Measurements from ENCODE around the gene MAP3K13. TPM values are rescaled to one million over a fixed set of nuclear protein-coding genes. Genes with fewer than 3 reads are reported as not detected.
"Not testable (repeated sequence)": the region's sequence is repeated elsewhere in the genome, so short reads cannot be mapped to it uniquely, and the experiment has no call there.

The MAP3K13 gene
- total RNA-seq, 2 donors from 2014 or later = 10.1 to 15.4 TPM

GRCh38 chr3:185421577-185422232 is 58.8 kb downstream of the MAP3K13 start:
- DNase-seq (ENCODE audit: low spot score) = no peak
- H3K36me3 Mint-ChIP-seq = no peaks in the 10 kb centered on the region
- no peaks in the 10 kb centered on the region for H3K9me3 Mint-ChIP-seq
- H3K27ac Mint-ChIP-seq = no peak overlapping the region
- peaks cover 0 to 4% of the 10 kb centered on the region in 2 donors for H3K4me1 Mint-ChIP-seq (ENCODE audit: low read depth in 2 of 2)
- H3K4me3 Mint-ChIP-seq = no peak overlapping the region
- no peak for ATAC-seq
- H3K27me3 Mint-ChIP-seq = peaks cover 14 to 22% of the 10 kb centered on the region in 2 donors

GRCh38 chr3:185422677-185423076 is 59.7 kb downstream of the MAP3K13 start:
- no peaks in the 10 kb centered on the region for H3K36me3 Mint-ChIP-seq
- H3K27ac Mint-ChIP-seq = no peak overlapping the region
- H3K9me3 Mint-ChIP-seq = no peaks in the 10 kb centered on the region
- DNase-seq (ENCODE audit: low spot score) (no peak), ATAC-seq (no peak)
- no peak overlapping the region for H3K4me3 Mint-ChIP-seq
- H3K27me3 Mint-ChIP-seq = peaks cover 15 to 22% of the 10 kb centered on the region in 2 donors
- H3K4me1 Mint-ChIP-seq (ENCODE audit: low read depth in 2 of 2) = peaks cover 0 to 4% of the 10 kb centered on the region in 2 donors

GRCh38 chr3:185423178-185423577 is 60.2 kb downstream of the MAP3K13 start:
- Mint-ChIP-seq H3K9me3 (no peaks in the 10 kb centered on the region), H3K36me3 (no peaks in the 10 kb centered on the region), H3K4me1 (ENCODE audit: low read depth in 2 of 2) (peaks cover 0 to 4% of the 10 kb centered on the region in 2 donors), H3K27me3 (peaks cover 15 to 22% of the 10 kb centered on the region in 2 donors), H3K27ac (no peak overlapping the region), H3K4me3 (no peak overlapping the region)
- DNase-seq (ENCODE audit: low spot score) (no peak), ATAC-seq (peak; percentile 51 to 59)

- DNase-seq (ENCODE audit: low spot score) (no peak), ATAC-seq (no peak)
- no peak overlapping the region for H3K4me3 Mint-ChIP-seq
- H3K9me3 Mint-ChIP-seq = no peaks in the 10 kb centered on the region
- H3K36me3 Mint-ChIP-seq = no peaks in the 10 kb centered on the region
- H3K27me3 Mint-ChIP-seq = peaks cover 15 to 22% of the 10 kb centered on the region in 2 donors
- H3K27ac Mint-ChIP-seq = no peak overlapping the region
- H3K4me1 Mint-ChIP-seq (ENCODE audit: low read depth in 2 of 2) = peaks cover 0 to 4% of the 10 kb centered on the region in 2 donors
These were observed 61.5 kb downstream of the MAP3K13 start for GRCh38 chr3:185424435-185424834.

- Mint-ChIP-seq H3K36me3 (no peaks in the 10 kb centered on the region), H3K9me3 (no peaks in the 10 kb centered on the region), H3K27ac (no peak overlapping the region), H3K4me3 (no peak overlapping the region), H3K4me1 (ENCODE audit: low read depth in 2 of 2) (no peaks in the 10 kb centered on the region), H3K27me3 (peaks cover 3 to 4% of the 10 kb centered on the region in 2 donors)
- ATAC-seq = no peak
- DNase-seq (ENCODE audit: low spot score) = no peak
These were observed 67.4 kb downstream of the MAP3K13 start for GRCh38 chr3:185430375-185430774.

GRCh38 chr3:185439745-185440466 is 77.0 kb downstream of the MAP3K13 start:
- Mint-ChIP-seq H3K36me3 (no peaks in the 10 kb centered on the region), H3K9me3 (no peaks in the 10 kb centered on the region), H3K27ac (no peak overlapping the region), H3K27me3 (peaks cover 7 to 25% of the 10 kb centered on the region in 2 donors), H3K4me3 (no peak overlapping the region), H3K4me1 (ENCODE audit: low read depth in 2 of 2) (no peaks in the 10 kb centered on the region)
- ATAC-seq = no peak
- no peak for DNase-seq (ENCODE audit: low spot score)

- ATAC-seq (no peak), DNase-seq (ENCODE audit: low spot score) (no peak)
- Mint-ChIP-seq H3K4me3 (no peak overlapping the region), H3K27ac (no peak overlapping the region), H3K36me3 (no peaks in the 10 kb centered on the region), H3K9me3 (no peaks in the 10 kb centered on the region), H3K27me3 (peaks cover 10 to 24% of the 10 kb centered on the region in 2 donors), H3K4me1 (ENCODE audit: low read depth in 2 of 2) (no peaks in the 10 kb centered on the region)
These were observed 79.1 kb downstream of the MAP3K13 start for GRCh38 chr3:185442031-185442430.

GRCh38 chr3:185444329-185444728 is 81.4 kb downstream of the MAP3K13 start:
- no peak overlapping the region for H3K4me3 Mint-ChIP-seq
- DNase-seq (ENCODE audit: low spot score) = no peak
- H3K4me1 Mint-ChIP-seq (ENCODE audit: low read depth in 2 of 2) = no peaks in the 10 kb centered on the region
- no peak overlapping the region for H3K27ac Mint-ChIP-seq
- H3K9me3 Mint-ChIP-seq = no peaks in the 10 kb centered on the region
- H3K27me3 Mint-ChIP-seq = peaks cover 7 to 14% of the 10 kb centered on the region in 2 donors
- H3K36me3 Mint-ChIP-seq = no peaks in the 10 kb centered on the region
- ATAC-seq = no peak

GRCh38 chr3:185448107-185448506 is 85.2 kb downstream of the MAP3K13 start:
- Mint-ChIP-seq H3K4me3 (no peak overlapping the region), H3K9me3 (no peaks in the 10 kb centered on the region), H3K27me3 (peaks cover 0 to 2% of the 10 kb centered on the region in 2 donors), H3K36me3 (no peaks in the 10 kb centered on the region), H3K4me1 (ENCODE audit: low read depth in 2 of 2) (no peaks in the 10 kb centered on the region), H3K27ac (no peak overlapping the region)
- DNase-seq (ENCODE audit: low spot score) (no peak), ATAC-seq (no peak)

GRCh38 chr3:185451432-185451831 is 88.5 kb downstream of the MAP3K13 start:
- not testable (repeated sequence) for H3K27ac Mint-ChIP-seq; ATAC-seq; H3K36me3 Mint-ChIP-seq; H3K27me3 Mint-ChIP-seq; H3K4me1 Mint-ChIP-seq (ENCODE audit: low read depth in 2 of 2); DNase-seq (ENCODE audit: low spot score); H3K9me3 Mint-ChIP-seq; H3K4me3 Mint-ChIP-seq

- Mint-ChIP-seq H3K9me3 (no peaks in the 10 kb centered on the region), H3K27me3 (no peaks in the 10 kb centered on the region), H3K4me1 (ENCODE audit: low read depth in 2 of 2) (no peaks in the 10 kb centered on the region), H3K4me3 (no peak overlapping the region), H3K36me3 (no peaks in the 10 kb centered on the region), H3K27ac (no peak overlapping the region)
- ATAC-seq (no peak), DNase-seq (ENCODE audit: low spot score) (no peak)
These were observed 94.4 kb downstream of the MAP3K13 start for GRCh38 chr3:185457376-185457775.

GRCh38 chr3:185460309-185460708 is 97.4 kb downstream of the MAP3K13 start:
- no peaks in the 10 kb centered on the region for H3K4me1 Mint-ChIP-seq (ENCODE audit: low read depth in 2 of 2)
- no peaks in the 10 kb centered on the region for H3K36me3 Mint-ChIP-seq
- H3K4me3 Mint-ChIP-seq = no peak overlapping the region
- DNase-seq (ENCODE audit: low spot score) = no peak
- no peak for ATAC-seq
- no peaks in the 10 kb centered on the region for H3K9me3 Mint-ChIP-seq
- no peak overlapping the region for H3K27ac Mint-ChIP-seq
- no peaks in the 10 kb centered on the region for H3K27me3 Mint-ChIP-seq

- no peaks in the 10 kb centered on the region for H3K9me3 Mint-ChIP-seq
These were observed 97.9 kb downstream of the MAP3K13 start for GRCh38 chr3:185460719-185461350.

GRCh38 chr3:185465471-185465870 is 102.5 kb downstream of the MAP3K13 start:
- DNase-seq (ENCODE audit: low spot score) (no peak), ATAC-seq (no peak)
- H3K27ac Mint-ChIP-seq = no peak overlapping the region
- H3K27me3 Mint-ChIP-seq = no peaks in the 10 kb centered on the region
- no peak overlapping the region for H3K4me3 Mint-ChIP-seq
- H3K9me3 Mint-ChIP-seq = no peaks in the 10 kb centered on the region
- no peaks in the 10 kb centered on the region for H3K4me1 Mint-ChIP-seq (ENCODE audit: low read depth in 2 of 2)
- no peaks in the 10 kb centered on the region for H3K36me3 Mint-ChIP-seq

More at GRCh38 chr3:185460719-185461350, 97.9 kb downstream of the MAP3K13 start:
- H3K27me3 Mint-ChIP-seq = no peaks in the 10 kb centered on the region
- DNase-seq (ENCODE audit: low spot score) (no peak), ATAC-seq (no peak)
- no peak overlapping the region for H3K27ac Mint-ChIP-seq
- no peaks in the 10 kb centered on the region for H3K36me3 Mint-ChIP-seq
- H3K4me3 Mint-ChIP-seq = no peak overlapping the region
- no peaks in the 10 kb centered on the region for H3K4me1 Mint-ChIP-seq (ENCODE audit: low read depth in 2 of 2)

All from natural killer cell treated with Interleukin-12 subunit alpha and Interleukin-12 subunit beta and Interleukin-15 and Interleukin-18, amount 100 ng/mL, for 72 hours (primary cell).